ENCODE results near the gene KIF7. TPM values are rescaled to one million over a fixed set of nuclear protein-coding genes. Genes with fewer than 3 reads are reported as not detected.

The KIF7 gene
- polyA plus RNA-seq, 4 donors = 9.2 to 16.1 (median 11.7) TPM

DNA sequence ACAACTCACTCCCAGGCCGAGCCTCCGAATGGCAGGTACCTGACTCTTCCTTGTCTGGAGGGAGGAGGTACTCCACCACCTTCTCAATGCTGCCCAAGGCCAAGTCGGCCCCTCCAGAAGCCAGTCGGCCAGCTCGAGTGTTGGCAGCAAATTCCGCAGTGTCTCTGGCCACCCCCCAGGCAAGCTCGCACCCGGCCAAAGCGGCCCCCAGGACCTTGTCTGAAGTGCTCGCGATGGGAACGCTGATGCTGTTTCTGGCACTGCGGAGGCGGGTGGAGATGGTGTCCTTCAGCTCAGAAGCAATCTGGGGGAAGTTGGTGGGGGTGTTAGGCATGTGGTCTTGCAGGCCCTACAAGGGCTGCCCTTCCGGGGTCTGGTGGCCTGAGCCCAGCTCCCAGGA is 14.7 kb upstream of the KIF7 start:
- DNase-seq (ENCODE audit: low read depth in 4 of 4, low spot score in 3 of 4) = no peak

- no peak for DNase-seq (ENCODE audit: low read depth in 4 of 4, low spot score in 3 of 4)
These were observed 14.1 kb upstream of the KIF7 start for GRCh38 chr15:89669309-89669865.

DNA sequence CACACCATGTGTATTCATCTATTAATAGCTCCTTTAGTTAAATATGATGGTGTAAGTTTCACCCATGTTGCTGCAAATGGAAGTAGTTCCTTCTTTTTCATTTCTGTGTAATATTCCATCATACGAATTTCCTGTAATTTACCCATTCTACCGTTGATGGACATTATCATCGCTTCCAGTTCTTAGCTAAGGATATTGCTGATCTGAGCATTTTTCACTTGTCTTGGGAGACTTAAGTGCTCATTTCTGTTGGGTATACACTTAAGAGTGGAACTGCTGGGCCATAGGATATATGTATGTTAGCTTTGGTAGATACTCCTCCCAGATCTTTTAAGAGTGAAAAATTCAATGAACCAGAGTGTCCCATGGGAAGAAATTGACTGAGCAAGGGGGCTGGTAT is 12.9 kb upstream of the KIF7 start:
- no peak for DNase-seq (ENCODE audit: low read depth in 4 of 4, low spot score in 3 of 4)

- no peak for DNase-seq (ENCODE audit: low read depth in 4 of 4, low spot score in 3 of 4)
These were observed 12.4 kb upstream of the KIF7 start for GRCh38 chr15:89667706-89667960.

DNA sequence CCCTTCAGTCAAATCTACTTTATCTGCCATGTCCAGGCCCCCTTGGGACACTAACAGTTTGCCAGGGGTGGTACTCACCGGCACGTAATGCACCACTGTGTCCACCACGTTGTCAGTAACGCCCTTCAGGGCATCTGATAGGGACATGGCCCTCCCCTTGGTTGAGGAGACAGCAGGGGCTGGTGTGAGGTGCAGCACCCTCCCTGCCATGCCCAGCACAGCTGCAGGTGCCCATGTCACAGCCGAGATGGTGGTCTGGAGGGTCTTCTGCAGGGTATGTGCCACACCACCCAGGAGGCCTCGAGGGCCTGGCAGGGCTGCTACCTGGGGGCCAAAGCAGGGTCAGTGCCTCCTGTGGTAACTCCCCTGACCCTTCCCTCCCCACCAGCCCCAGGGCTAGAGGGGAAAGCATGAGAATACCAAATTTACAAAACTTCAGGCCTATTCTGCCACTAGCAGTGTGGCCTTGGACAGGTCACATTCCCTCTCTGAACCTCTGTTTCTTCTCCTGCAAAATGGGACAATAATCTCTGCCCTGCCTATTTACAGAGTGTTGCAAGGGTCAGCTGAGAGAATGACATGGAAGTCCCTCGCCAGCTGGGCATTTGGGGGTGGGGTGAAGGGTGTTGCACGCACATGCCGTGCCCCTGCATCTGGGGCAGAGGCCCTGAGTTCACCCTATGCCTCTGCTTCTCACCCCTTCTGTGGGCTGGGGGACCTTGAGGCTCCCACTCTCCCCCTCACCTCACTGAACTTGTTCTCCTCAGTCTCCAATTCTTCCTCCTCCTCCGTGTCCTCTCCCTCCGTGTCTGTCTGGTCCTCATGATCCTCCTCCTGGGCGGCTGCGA is 11.8 kb upstream of the KIF7 start:
- no peak for DNase-seq (ENCODE audit: low read depth in 4 of 4, low spot score in 3 of 4)

GRCh38 chr15:89666184-89666857 is 11.1 kb upstream of the KIF7 start:
- DNase-seq (ENCODE audit: low read depth in 4 of 4, low spot score in 3 of 4) = no peak

DNA sequence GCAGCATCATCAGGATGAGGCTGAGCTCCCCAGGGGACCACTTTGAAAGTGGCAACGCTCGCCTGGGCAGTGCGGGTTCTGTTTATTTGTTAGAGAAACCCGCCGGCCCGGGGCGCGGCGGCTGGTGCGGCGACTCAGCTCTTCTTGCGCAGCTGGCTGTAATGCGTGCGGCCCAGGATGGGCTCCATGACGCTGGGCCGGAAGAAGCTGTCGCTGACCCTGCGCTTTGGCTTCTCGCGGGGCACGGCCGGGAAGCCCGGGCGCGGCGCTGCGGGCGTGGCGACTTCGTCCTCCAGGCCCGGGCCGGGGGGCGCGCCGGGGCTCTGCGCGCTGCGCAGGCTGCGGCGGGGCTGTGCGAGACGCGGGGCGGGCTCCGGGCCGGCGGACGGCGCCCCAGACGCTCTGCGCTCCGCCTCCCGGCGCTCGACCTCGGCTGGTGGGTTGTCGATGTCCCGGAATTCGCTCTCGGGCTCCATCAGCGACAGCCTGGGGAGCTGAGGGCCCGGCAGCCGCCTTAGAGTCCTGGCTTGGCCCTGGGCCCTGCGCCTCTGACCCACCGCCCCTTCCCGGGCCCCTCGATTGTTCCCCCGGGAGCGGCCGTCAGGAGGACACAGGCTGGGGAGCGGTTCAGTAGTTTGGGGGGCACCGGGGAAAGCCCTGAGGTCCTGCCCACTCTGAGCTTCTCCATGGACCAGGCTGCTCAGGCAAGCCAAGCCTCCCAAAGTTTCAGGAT is 10.3 kb upstream of the KIF7 start:
- DNase-seq (ENCODE audit: low read depth in 4 of 4, low spot score in 3 of 4) = no peak

DNA sequence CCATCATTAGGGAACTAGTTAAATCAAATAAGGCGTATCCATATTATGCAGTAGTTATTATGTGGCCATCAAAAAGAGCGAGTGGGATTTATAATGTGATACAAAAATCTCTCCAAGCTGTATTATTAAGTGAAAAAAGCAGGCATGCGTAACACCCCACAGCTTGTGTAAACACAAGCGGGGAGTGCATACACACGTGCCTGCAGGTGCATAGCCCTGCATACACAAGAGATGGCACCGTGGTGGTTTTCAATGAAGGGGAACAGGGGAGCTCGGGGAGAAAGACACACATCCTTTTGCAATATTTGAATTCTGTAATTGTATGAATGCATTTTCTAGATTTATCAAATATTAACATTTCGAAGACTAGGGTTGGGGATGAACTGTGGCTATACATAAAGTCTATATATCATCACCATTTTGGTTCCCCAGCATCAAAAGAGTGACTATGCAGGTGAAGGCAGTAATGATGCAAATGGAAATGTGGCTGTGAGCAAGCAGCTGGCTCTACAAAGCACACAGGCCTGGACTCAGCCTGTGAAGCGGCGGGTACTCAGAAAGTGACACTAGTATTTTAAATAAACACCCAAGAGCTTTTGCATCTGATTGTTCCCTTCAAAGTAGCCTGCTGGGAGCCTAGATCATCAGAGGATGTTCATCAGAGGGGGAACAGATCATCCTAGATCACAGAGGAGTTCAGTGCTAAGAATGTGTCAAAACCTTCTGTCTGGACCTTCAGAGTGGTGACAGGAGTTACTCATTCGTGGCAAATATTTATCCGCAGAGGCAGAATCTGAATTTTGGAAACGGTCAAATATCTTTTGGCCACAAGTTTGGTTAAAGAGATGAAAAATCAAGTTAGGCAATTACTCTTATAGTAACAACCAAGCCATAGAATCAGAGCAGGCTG is 9.4 kb upstream of the KIF7 start:
- no peak for DNase-seq (ENCODE audit: low read depth in 4 of 4, low spot score in 3 of 4)

- DNase-seq (ENCODE audit: low read depth in 4 of 4, low spot score in 3 of 4) = no peak
These were observed 7.8 kb upstream of the KIF7 start for GRCh38 chr15:89662893-89663626.

DNA sequence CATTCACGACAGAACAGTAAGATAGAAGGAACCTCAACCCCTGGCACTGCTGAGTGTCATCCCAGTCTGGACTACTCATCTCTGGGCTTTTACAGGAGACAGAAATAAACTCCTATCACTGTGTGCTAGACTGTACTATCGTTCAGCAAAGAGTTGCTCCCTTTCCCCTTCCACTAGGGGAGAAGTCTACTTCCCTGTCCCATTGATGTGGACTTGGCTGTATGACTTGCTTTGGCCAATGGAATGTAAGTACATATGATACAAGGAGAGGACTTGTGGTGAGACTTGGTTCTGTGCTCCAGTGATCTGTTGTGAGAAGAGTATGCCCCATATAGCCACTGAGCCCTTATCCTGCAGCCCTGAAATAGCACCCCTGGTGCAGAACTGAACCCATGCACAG is 5.3 kb upstream of the KIF7 start:
- DNase-seq (ENCODE audit: low read depth in 4 of 4, low spot score in 3 of 4) = no peak

GRCh38 chr15:89659295-89659694 is 4.0 kb upstream of the KIF7 start:
- no peak for DNase-seq (ENCODE audit: low read depth in 4 of 4, low spot score in 3 of 4)

GRCh38 chr15:89657686-89658200 is 2.5 kb upstream of the KIF7 start:
- DNase-seq (ENCODE audit: low read depth in 4 of 4, low spot score in 3 of 4) = no peak

GRCh38 chr15:89656116-89656815 is 999 bp upstream of the KIF7 start:
- DNase-seq (ENCODE audit: low read depth in 4 of 4, low spot score in 3 of 4) = no peak

DNA sequence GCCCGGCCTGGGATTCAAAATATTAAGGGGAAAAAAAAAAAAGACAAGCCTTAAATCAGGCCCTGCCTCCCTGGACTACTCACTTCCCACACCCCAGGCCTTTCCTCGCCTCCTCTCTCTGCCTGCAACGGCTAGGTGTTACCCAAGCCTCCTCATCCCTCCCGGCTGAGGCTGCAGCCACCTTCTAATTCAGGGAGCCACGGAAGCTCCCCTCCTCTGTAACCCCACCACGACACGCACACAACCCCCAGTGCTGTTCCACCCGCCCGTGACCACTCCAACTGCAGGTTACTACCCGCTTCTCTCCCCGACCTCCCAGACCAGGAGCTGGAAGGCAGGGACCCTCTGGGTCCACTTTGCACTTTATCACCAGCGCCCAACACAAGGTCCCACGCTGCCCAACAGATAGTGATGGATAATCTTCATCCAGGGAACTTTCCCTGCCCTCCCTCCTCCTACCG is 936 bp downstream of the KIF7 start:
- no peak for DNase-seq (ENCODE audit: low read depth in 4 of 4, low spot score in 3 of 4)

GRCh38 chr15:89653578-89653977 is 1.7 kb downstream of the KIF7 start:
- no peak for DNase-seq (ENCODE audit: low read depth in 4 of 4, low spot score in 3 of 4)

DNA sequence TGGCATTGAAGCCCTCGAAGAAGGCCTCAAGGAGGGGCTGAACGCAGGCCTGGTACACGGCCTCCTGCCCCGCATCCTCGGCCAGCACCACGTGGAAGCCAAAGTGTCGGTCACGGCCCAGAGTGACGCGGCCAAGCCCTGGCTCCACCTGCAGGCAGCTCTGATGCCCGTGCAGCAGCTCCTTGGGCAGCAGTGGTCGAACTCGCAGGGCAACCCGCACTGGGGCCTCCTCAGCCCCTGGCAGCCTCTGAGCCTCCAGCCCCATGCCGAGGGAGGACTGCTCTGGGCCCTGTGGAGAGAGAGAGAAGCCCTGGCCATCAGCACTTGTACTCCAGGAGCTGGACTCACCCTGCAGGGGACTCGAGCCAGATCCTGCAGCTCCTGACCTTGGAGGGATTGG is 2.6 kb downstream of the KIF7 start:
- DNase-seq (ENCODE audit: low read depth in 4 of 4, low spot score in 3 of 4) = no peak

- DNase-seq (ENCODE audit: low read depth in 4 of 4, low spot score in 3 of 4) = no peak
These were observed 3.1 kb downstream of the KIF7 start for GRCh38 chr15:89652131-89652530.

GRCh38 chr15:89649716-89650115 is 5.6 kb downstream of the KIF7 start:
- no peak for DNase-seq (ENCODE audit: low read depth in 4 of 4, low spot score in 3 of 4)

All from left renal pelvis (tissue), 4 donors.